HepG2 (cell line): ENCODE data around the gene SPC24. TPM values are rescaled to one million over a fixed set of nuclear protein-coding genes. Genes with fewer than 3 reads are reported as not detected.

Experiments used
- ATAC-seq: fragments of 200-7000 bp; cut with Tn5 transposase; 3 replicates; pipeline ENCODE4 v1.9.1; 2020; ENCODE audit warnings: mild to moderate bottlenecking, moderate library complexity
- BruUV-seq: library from RNA; stranded (reverse); fragments of 400-500 nt; replicated peaks from 2 replicates; lab custom pipeline; 2021; lab: Mats Ljungman, UMichigan
- CTCF ChIA-PET: fragments of 300-600 bp; formaldehyde crosslinking; extraction: SDS; loops from one replicate; lab custom pipeline; 2021; ENCODE audit warnings: low total read pairs, inconsistent platforms, low intra/inter-chr PET ratio; lab: Yijun Ruan, JAX
- POLR2A ChIA-PET: fragments of 350-600 bp; sonication (Branson Sonifier 250); formaldehyde crosslinking; loops from one replicate; lab custom pipeline; 2020; ENCODE audit warnings: antibody characterized with exemption, inconsistent platforms; lab: Yijun Ruan, JAX
- DNase-seq: peaks from one replicate; pipeline ENCODE4 v3.0.0-alpha.2; 2015; ENCODE audit warnings: low spot score
- FAIRE-seq: peaks from 3 replicates; lab custom pipeline; 2011; peaks lifted over from hg19 to GRCh38; lab: Jason Lieb, UNC
- H2AFZ ChIP-seq: one replicate; pipeline ENCODE4 v1.6.1; 2011; ENCODE audit warnings: low read length, inconsistent platforms
- H3K27ac ChIP-seq: fragments of 300-600 bp; 3 replicates; pipeline ENCODE4 v1.8.0; 2011; ENCODE audit warnings: mixed run types, mild to moderate bottlenecking, mixed read lengths, low read length, inconsistent platforms; ENCODE audit not compliant: insufficient read depth; ENCODE audit errors: extremely low read length
- H3K27me3 ChIP-seq, 2 experiments: fragments of 200-600 bp in 1 of 2; 2 replicates in 1 of 2; 3 replicates in 1 of 2; pipeline versions ENCODE4 v1.6.0 to v1.8.0; 2011; ENCODE audit warnings: low read length in 2 of 2, mild to moderate bottlenecking in 2 of 2, moderate library complexity in 2 of 2, inconsistent platforms in 1 of 2; ENCODE audit not compliant: insufficient read depth in 2 of 2, control insufficient read depth in 1 of 2
- H3K36me3 ChIP-seq, 2 experiments: fragments of 200-600 bp in 1 of 2; replicated peaks in 1 of 2; 2 replicates in 1 of 2; 3 replicates in 1 of 2; pipeline versions ENCODE4 v1.5.1 to v1.8.0; 2011; ENCODE audit warnings: low read length in 2 of 2, inconsistent platforms in 1 of 2; ENCODE audit not compliant: insufficient read depth in 2 of 2, control insufficient read depth in 1 of 2
- H3K4me1 ChIP-seq: 2 replicates; pipeline ENCODE4 v1.5.1; 2012; ENCODE audit warnings: low read length, inconsistent platforms; ENCODE audit not compliant: insufficient read depth
- H3K4me2 ChIP-seq: 2 replicates; pipeline ENCODE4 v1.6.0; 2011; ENCODE audit warnings: low read depth, low read length, inconsistent platforms
- H3K4me3 ChIP-seq, 3 experiments: fragments of 200-600 bp in 1 of 3; sonication (generic), shearing (Covaris generic) in 1 of 3; replicated peaks in 1 of 3; 2 replicates each; pipeline ENCODE4 v1.5.1; 2011 to 2016; ENCODE audit warnings: low read length in 3 of 3, inconsistent platforms in 2 of 3, low read depth in 2 of 3, mild to moderate bottlenecking in 2 of 3, control low read depth in 1 of 3, mixed read lengths in 1 of 3; ENCODE audit not compliant: insufficient read depth in 1 of 3
- H3K79me2 ChIP-seq: one replicate; pipeline ENCODE4 v1.6.1; 2011; ENCODE audit warnings: low read length, inconsistent platforms; ENCODE audit not compliant: insufficient read depth
- H3K9ac ChIP-seq: 2 replicates; pipeline ENCODE4 v1.6.0; 2011; ENCODE audit warnings: mild to moderate bottlenecking, low read depth, low read length, inconsistent platforms; ENCODE audit not compliant: insufficient read depth
- H3K9me3 ChIP-seq: 2 replicates; pipeline ENCODE4 v1.5.1; 2012; ENCODE audit warnings: mild to moderate bottlenecking, low read length
- H4K20me1 ChIP-seq: 2 replicates; pipeline ENCODE4 v1.6.0; 2011; ENCODE audit warnings: inconsistent platforms, mild to moderate bottlenecking, low read length, moderate library complexity; ENCODE audit not compliant: insufficient read depth
- DDIT3 ChIP-seq: sonication (generic); formaldehyde crosslinking; IDR thresholded peaks from 2 replicates; pipeline ENCODE4 v1.4.0; 2020; ENCODE audit warnings: mild to moderate bottlenecking, missing genetic modification reagents
- GRHL1 ChIP-seq: sonication (generic); formaldehyde crosslinking; conservative IDR thresholded peaks from 2 replicates; pipeline ENCODE4 v1.8.0; 2022; ENCODE audit warnings: missing genetic modification reagents
- NFYB ChIP-seq: sonication (generic); formaldehyde crosslinking; IDR thresholded peaks from 2 replicates; pipeline ENCODE4 v1.4.0; 2020; ENCODE audit warnings: missing genetic modification reagents
- THAP9 ChIP-seq: sonication (generic); formaldehyde crosslinking; IDR thresholded peaks from 2 replicates; pipeline ENCODE4; 2020; ENCODE audit warnings: missing genetic modification reagents, mild to moderate bottlenecking, borderline replicate concordance
- ZNF510 ChIP-seq: sonication (generic); formaldehyde crosslinking; IDR thresholded peaks from 2 replicates; pipeline ENCODE4 v1.4.0; 2020; ENCODE audit warnings: low read depth, mild to moderate bottlenecking, missing genetic modification reagents
- ZNF639 ChIP-seq: conservative IDR thresholded peaks from 2 replicates; pipeline ENCODE4 v1.6.1; 2018; ENCODE audit warnings: missing genetic modification reagents
- WGBS: methylation state at CpG from one replicate; pipeline ENCODE4 v1.1.6; 2017; ENCODE audit warnings: low lambda C conversion rate; 5-methylcytosine and 5-hydroxymethylcytosine counted together
- in situ Hi-C: cut with HindIII; loops from 2 replicates; pipeline ENCODE4 v1.10.0; 2017; ENCODE audit warnings: low pct_unique_long_range_greater_than_20kb; ENCODE audit not compliant: extremely low pct_ligation_motif_present
- intact Hi-C: fragments of 100-400 bp; cut with micrococcal nuclease; formaldehyde crosslinking; loops from one replicate; pipeline ENCODE4 v1.10.0; 2022; ENCODE audit not compliant: unreplicated experiment
- polyA plus RNA-seq, 8 experiments: library from polyadenylated mRNA; depleted of rRNA in 3 of 8; stranded (reverse) in 7 of 8; unstranded in 1 of 8; fragments of >200 nt; fragmentation: Illumina TruSeq in 4 of 8; extraction: Trizol in 4 of 8; gene quantifications; 2 replicates each; pipeline versions ENCODE4 v1.2.1 to v1.2.3, GENCODE V29; 2011 to 2016; ENCODE audit warnings: low read depth in 4 of 8, missing spikeins in 1 of 8, mixed read lengths in 1 of 8; ENCODE audit not compliant: insufficient read depth in 1 of 8
- total RNA-seq, 5 experiments: library from RNA; depleted of rRNA; stranded (reverse); fragments of >200 nt; fragmentation: Illumina TruSeq; extraction: Trizol; gene quantifications; 2 replicates each; pipeline ENCODE4 v1.2.3, GENCODE V29; 2016; ENCODE audit warnings: low read depth in 1 of 5

Gene SPC24
- total and polyA plus RNA-seq, 2 of the 13 experiments (the other 11 are each of a cell fraction or from before 2014, with no cell fraction given): 10.0 to 46.2 TPM

GRCh38 chr19:11165486-11166030 lies 10.0 kb upstream of the SPC24 start:
- BruUV-seq: no TSS peak
- Histone ChIP-seq H3K4me2 (no peak overlapping the region), H3K27ac (no peak overlapping the region), H3K9ac (no peak overlapping the region), H2AFZ (no peak overlapping the region), H3K4me1 (no peaks in the 10 kb centered on the region), H3K36me3 (0 out of 5 replicates have a peak, but pooled peaks cover 2 to 7% of the 10 kb centered on the region in 2 experiments), H3K79me2 (no peaks in the 10 kb centered on the region), H4K20me1 (no peaks in the 10 kb centered on the region), H3K4me3 (no peak overlapping the region), H3K9me3 (no peaks in the 10 kb centered on the region), H3K27me3 (no peaks in the 10 kb centered on the region)
- ATAC-seq (no peak), FAIRE-seq (no peak), DNase-seq (no peak)
- no peak for TF ChIP-seq ZNF510 (CRISPR knock-in tag)
- TF ChIP-seq THAP9 (CRISPR knock-in tag): no peak
- no peak for TF ChIP-seq GRHL1
- TF ChIP-seq ZNF639 (CRISPR knock-in tag): no peak
- TF ChIP-seq NFYB (CRISPR knock-in tag): no peak
- TF ChIP-seq DDIT3: no peak
- CTCF ChIA-PET: no interaction called here
- WGBS: 96% methylated on average over 13 of the region's 13 CpGs
- POLR2A ChIA-PET: no interaction called here
- intact Hi-C loops: no loop called here
- in situ Hi-C loops: no loop called here
